Lung (tissue), 12 donors: ENCODE data around the gene WBP2NL. TPM values are rescaled to one million over a fixed set of nuclear protein-coding genes. Genes with fewer than 3 reads are reported as not detected.

Experiments used
- ATAC-seq: fragments of 200-7000 bp; cut with Tn5 transposase; one replicate; pipeline ENCODE4 v1.9.1; 2020; ENCODE audit warnings: moderate number of reproducible peaks; ENCODE audit not compliant: insufficient read depth, low FRiP score
- DNase-seq, 3 donors: peaks; one replicate each; pipeline ENCODE4 v3.0.0-alpha.2; 2013 to 2017
- H3K27ac ChIP-seq, 2 donors: one replicate each; pipeline ENCODE4 v1.5.1; 2013; ENCODE audit warnings: mild to moderate bottlenecking in 2 of 2, moderate library complexity in 2 of 2, control low read depth in 1 of 2, inconsistent platforms in 1 of 2, low read depth in 1 of 2, low read length in 1 of 2
- H3K27me3 ChIP-seq, 3 donors: one replicate each; pipeline ENCODE4 v1.5.1; 2013; ENCODE audit warnings: low read length in 2 of 3; ENCODE audit not compliant: control insufficient read depth in 3 of 3, insufficient read depth in 3 of 3
- H3K36me3 ChIP-seq, 4 donors: one replicate each; pipeline ENCODE4 v1.5.1; 2013; ENCODE audit warnings: low read length in 4 of 4, mild to moderate bottlenecking in 1 of 4, moderate library complexity in 1 of 4; ENCODE audit not compliant: control insufficient read depth in 4 of 4, insufficient read depth in 4 of 4
- H3K4me1 ChIP-seq, 5 donors: one replicate each; pipeline ENCODE4 v1.5.1; 2013; ENCODE audit warnings: low read length in 5 of 5, mild to moderate bottlenecking in 2 of 5, moderate library complexity in 1 of 5; ENCODE audit not compliant: control insufficient read depth in 5 of 5, insufficient read depth in 5 of 5
- H3K4me3 ChIP-seq: one replicate; pipeline ENCODE4 v1.5.1; 2013; ENCODE audit warnings: mild to moderate bottlenecking, control low read depth, moderate library complexity
- H3K9ac ChIP-seq, 2 donors: one replicate each; pipeline ENCODE4 v1.5.1; 2013; ENCODE audit warnings: low read length in 2 of 2, control low read depth in 1 of 2; ENCODE audit not compliant: insufficient read depth in 1 of 2
- H3K9me3 ChIP-seq, 4 donors: one replicate each; pipeline ENCODE4 v1.5.1; 2013; ENCODE audit warnings: low read length in 3 of 4, mild to moderate bottlenecking in 1 of 4, moderate library complexity in 1 of 4; ENCODE audit not compliant: control insufficient read depth in 4 of 4, insufficient read depth in 3 of 4
- whole genome bisulfite sequencing, 2 donors: extraction: QIAGEN DNeasy Blood & Tissue Kit; methylation state at CpG; one replicate each; pipeline ENCODE4 v1.1.7; 2013; 5-methylcytosine and 5-hydroxymethylcytosine counted together
- polyA plus RNA-seq, 2 donors: library from polyadenylated mRNA; stranded (reverse); fragments of 200-250 nt; gene quantifications; one replicate each; pipeline ENCODE4 v1.2.1, GENCODE V29; 2013
- total RNA-seq, 2 donors: library from RNA; depleted of rRNA in 1 of 2; stranded (reverse); fragments of >200 nt in 1 of 2; gene quantifications; one replicate each; pipeline ENCODE4 v1.2.1, GENCODE V29; 2014 to 2021
- TF ChIP-seq, protein P1 (sequence below): IDR thresholded peaks from 2 replicates; pipeline ENCODE4 v1.5.1; 2012; ENCODE audit warnings: mild to moderate bottlenecking; ENCODE audit errors: control extremely low read depth, extremely low read depth
- donor health status: control.
- donor health status: control.
- donor health status: Bipolar disorder and iron deficiency.
- donor health status: healthy.
- donor health status: DM: yes; HTN: yes; CAD: no.

Gene WBP2NL
- total and polyA plus RNA-seq, 4 donors = 0.42 to 4.9 (median 1.3) TPM

- H3K36me3 ChIP-seq = no peaks in the 10 kb centered on the region
- TF ChIP-seq, protein P1, sequence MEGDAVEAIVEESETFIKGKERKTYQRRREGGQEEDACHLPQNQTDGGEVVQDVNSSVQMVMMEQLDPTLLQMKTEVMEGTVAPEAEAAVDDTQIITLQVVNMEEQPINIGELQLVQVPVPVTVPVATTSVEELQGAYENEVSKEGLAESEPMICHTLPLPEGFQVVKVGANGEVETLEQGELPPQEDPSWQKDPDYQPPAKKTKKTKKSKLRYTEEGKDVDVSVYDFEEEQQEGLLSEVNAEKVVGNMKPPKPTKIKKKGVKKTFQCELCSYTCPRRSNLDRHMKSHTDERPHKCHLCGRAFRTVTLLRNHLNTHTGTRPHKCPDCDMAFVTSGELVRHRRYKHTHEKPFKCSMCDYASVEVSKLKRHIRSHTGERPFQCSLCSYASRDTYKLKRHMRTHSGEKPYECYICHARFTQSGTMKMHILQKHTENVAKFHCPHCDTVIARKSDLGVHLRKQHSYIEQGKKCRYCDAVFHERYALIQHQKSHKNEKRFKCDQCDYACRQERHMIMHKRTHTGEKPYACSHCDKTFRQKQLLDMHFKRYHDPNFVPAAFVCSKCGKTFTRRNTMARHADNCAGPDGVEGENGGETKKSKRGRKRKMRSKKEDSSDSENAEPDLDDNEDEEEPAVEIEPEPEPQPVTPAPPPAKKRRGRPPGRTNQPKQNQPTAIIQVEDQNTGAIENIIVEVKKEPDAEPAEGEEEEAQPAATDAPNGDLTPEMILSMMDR = no peak
- ATAC-seq (no peak), DNase-seq (no peak)
- peaks cover 0 to 11% (median 5%) of the 10 kb centered on the region in 5 donors for H3K4me1 ChIP-seq
- H3K9ac ChIP-seq = no peak overlapping the region
- no peak overlapping the region for H3K4me3 ChIP-seq
- H3K9me3 ChIP-seq = no peaks in the 10 kb centered on the region
- peaks cover 0 to 31% (median 26%) of the 10 kb centered on the region in 3 donors for H3K27me3 ChIP-seq
- 70 to 79% methylated on average over 12 of the region's 12 CpGs for WGBS, 2 donors
- H3K27ac ChIP-seq = no peak overlapping the region
Measured at GRCh38 chr22:41975299-41976069, 23.1 kb upstream of the WBP2NL start.

- TF ChIP-seq, protein P1 = no peak
- Histone ChIP-seq H3K27ac (no peak overlapping the region), H3K4me3 (no peak overlapping the region), H3K4me1 (peaks cover 0 to 11% (median 5%) of the 10 kb centered on the region in 5 donors), H3K27me3 (peaks cover 0 to 31% (median 26%) of the 10 kb centered on the region in 3 donors), H3K9ac (no peak overlapping the region), H3K36me3 (no peaks in the 10 kb centered on the region), H3K9me3 (no peaks in the 10 kb centered on the region)
- DNase-seq (peak in 1 of 3 donors; percentile 34), ATAC-seq (no peak)
- 2 to 4% methylated on average over 32 to 72 of the region's 72 CpGs for WGBS, 2 donors
Measured at GRCh38 chr22:41976070-41976901, 22.3 kb upstream of the WBP2NL start.

DNA sequence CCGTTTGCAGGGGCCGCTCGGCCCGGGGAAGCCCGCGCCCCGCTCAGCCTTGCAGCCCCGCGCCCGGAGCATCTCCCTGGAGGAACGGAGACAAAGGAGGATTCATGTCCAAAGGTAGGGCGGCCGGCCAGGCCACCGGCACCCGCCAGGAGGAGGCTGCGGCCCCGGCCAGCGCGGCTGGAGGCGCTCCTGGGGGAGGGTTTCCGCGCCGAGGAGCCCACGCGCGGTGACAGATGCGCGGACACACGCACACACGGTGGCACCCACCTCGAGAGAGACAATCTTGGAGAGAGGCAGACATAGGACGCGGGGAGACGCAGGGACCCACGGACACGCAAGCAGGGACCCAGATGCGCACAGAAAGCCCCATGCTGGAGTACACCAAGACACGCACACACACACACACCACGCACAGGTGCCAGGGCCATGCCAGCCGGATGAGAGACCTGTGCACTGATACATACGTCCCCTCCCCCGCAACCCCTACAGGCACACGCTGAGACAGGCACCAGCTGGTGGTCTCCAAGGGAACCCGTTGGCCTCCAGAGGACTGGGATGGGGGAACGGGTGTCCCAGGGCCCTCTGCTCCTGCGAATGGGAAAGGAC is 21.5 kb upstream of the WBP2NL start:
- TF ChIP-seq, protein P1 = no peak
- Histone ChIP-seq H3K9me3 (no peaks in the 10 kb centered on the region), H3K4me3 (no peak overlapping the region), H3K27ac (no peak overlapping the region), H3K9ac (no peak overlapping the region), H3K27me3 (peaks cover 0 to 31% (median 26%) of the 10 kb centered on the region in 3 donors), H3K36me3 (no peaks in the 10 kb centered on the region), H3K4me1 (peaks cover 0 to 11% (median 5%) of the 10 kb centered on the region in 5 donors)
- WGBS, 2 donors = 5 to 6% methylated on average over 41 to 46 of the region's 46 CpGs
- DNase-seq (peak in 1 of 3 donors; percentile 42), ATAC-seq (no peak)
